ENCODE results near the gene KRTAP20-2.

DNA sequence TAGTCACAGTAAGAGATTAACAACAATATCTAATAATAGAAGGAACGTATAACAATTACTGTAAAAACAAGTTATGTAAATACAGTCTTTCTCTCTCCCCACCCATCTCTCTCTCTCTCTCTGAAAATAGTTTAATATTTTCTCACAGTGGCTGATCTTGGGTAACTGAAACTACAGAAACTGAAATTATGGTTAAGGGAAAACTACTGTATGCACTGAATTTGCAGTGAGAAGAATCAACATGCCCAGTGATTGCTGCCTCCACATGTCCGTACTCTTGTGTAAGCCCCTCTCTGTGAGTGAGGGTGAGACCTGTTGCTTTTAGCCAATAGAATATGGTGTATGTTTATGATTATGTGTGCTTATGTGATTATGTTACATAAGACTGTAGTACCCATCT lies 22.9 kb upstream of the KRTAP20-2 start:
- TF ChIP-seq CTCF (conservative IDR thresholded peaks at IDR 0.05; ENCODE audit: low read length) = no peak
- no peak for TF ChIP-seq EZH2phosphoT487 (IDR thresholded peaks at IDR 0.05; ENCODE audit: borderline replicate concordance)

Data from Loucy (cell line).